ENCODE measurements around the gene STAT3.
"Not testable (repeated sequence)": the region's sequence is repeated elsewhere in the genome, so short reads cannot be mapped to it uniquely, and the experiment has no call there.

Gene STAT3

GRCh38 chr17:42380935-42381334, 7.3 kb downstream of the STAT3 start:
- no peak for DNase-seq (ENCODE audit: low read depth)

GRCh38 chr17:42378959-42379594, 9.2 kb downstream of the STAT3 start:
- DNase-seq (ENCODE audit: low read depth), result no peak

GRCh38 chr17:42378359-42378958, 9.8 kb downstream of the STAT3 start:
- DNase-seq (ENCODE audit: low read depth), result no peak

GRCh38 chr17:42373896-42374295, 14.3 kb downstream of the STAT3 start:
- DNase-seq (ENCODE audit: low read depth), result no peak

- DNase-seq (ENCODE audit: low read depth), result no peak
Observed at GRCh38 chr17:42372142-42372541, 16.1 kb downstream of the STAT3 start.

- DNase-seq (ENCODE audit: low read depth), result not testable (repeated sequence)
Observed at GRCh38 chr17:42368797-42369561, 19.3 kb downstream of the STAT3 start.

GRCh38 chr17:42368310-42368709, 19.9 kb downstream of the STAT3 start:
- not testable (repeated sequence) for DNase-seq (ENCODE audit: low read depth)

- not testable (repeated sequence) for DNase-seq (ENCODE audit: low read depth)
Observed at GRCh38 chr17:42366176-42367023, 21.8 kb downstream of the STAT3 start.

- no peak for DNase-seq (ENCODE audit: low read depth)
Observed at GRCh38 chr17:42365136-42365535, 23.1 kb downstream of the STAT3 start.

- DNase-seq (ENCODE audit: low read depth), result no peak
Observed at GRCh38 chr17:42363767-42364585, 24.3 kb downstream of the STAT3 start.

- DNase-seq (ENCODE audit: low read depth), result no peak
Observed at GRCh38 chr17:42363231-42363630, 25.0 kb downstream of the STAT3 start.

- DNase-seq (ENCODE audit: low read depth), result no peak
Observed at GRCh38 chr17:42362245-42362961, 25.8 kb downstream of the STAT3 start.

- no peak for DNase-seq (ENCODE audit: low read depth)
Observed at GRCh38 chr17:42361781-42362186, 26.5 kb downstream of the STAT3 start.

- DNase-seq (ENCODE audit: low read depth), result not testable (repeated sequence)
Observed at GRCh38 chr17:42360388-42360787, 27.9 kb downstream of the STAT3 start.

GRCh38 chr17:42359133-42359532, 29.1 kb downstream of the STAT3 start:
- DNase-seq (ENCODE audit: low read depth), result no peak

- DNase-seq (ENCODE audit: low read depth), result no peak
Observed at GRCh38 chr17:42358434-42358833, 29.8 kb downstream of the STAT3 start.

GRCh38 chr17:42354956-42355843, 33.0 kb downstream of the STAT3 start:
- DNase-seq (ENCODE audit: low read depth), result no peak

- DNase-seq (ENCODE audit: low read depth), result no peak
Observed at GRCh38 chr17:42348104-42348503, 40.1 kb downstream of the STAT3 start.

- no peak for DNase-seq (ENCODE audit: low read depth)
Observed at GRCh38 chr17:42347606-42348005, 40.6 kb downstream of the STAT3 start.

- DNase-seq (ENCODE audit: low read depth), result no peak
Observed at GRCh38 chr17:42347198-42347597, 41.0 kb downstream of the STAT3 start.
